OCI-LY1 (cell line): ENCODE measurements around the gene PRKCE.

Source experiments
- CTCF ChIP-seq: fragments of 200-600 bp; sonication (generic), shearing (Covaris generic); IDR thresholded peaks from 2 replicates; pipeline ENCODE4 v1.5.1; 2017; ENCODE audit warnings: mild to moderate bottlenecking, antibody characterized with exemption, low read length, moderate library complexity, mixed read lengths
- EZH2 ChIP-seq: fragments of 200-600 bp; sonication (generic), shearing (Covaris generic); IDR thresholded peaks from 2 replicates; pipeline ENCODE4 v1.8.0; 2017; ENCODE audit warnings: borderline replicate concordance, mixed run types, mild to moderate bottlenecking, antibody characterized with exemption, low read length, moderate library complexity, mixed read lengths

GRCh38 chr2:45871541-45871940, 220.1 kb downstream of the PRKCE start:
- TF ChIP-seq EZH2 (no peak), CTCF (no peak)
